Spleen (tissue), 11 donors: ENCODE data around the gene HGF. TPM values are rescaled to one million over a fixed set of nuclear protein-coding genes. Genes with fewer than 3 reads are reported as not detected.

Experiments used
- DNase-seq: peaks from one replicate; pipeline ENCODE4 v3.0.0-alpha.2; 2020
- H3K27ac ChIP-seq, 8 donors: fragments of 200-600 bp; sonication (generic) in 7 of 8; 1 replicate in 4 of 8; 2 replicates in 4 of 8; pipeline versions ENCODE4 v1.5.0 to v1.8.0; 2016 to 2021; ENCODE audit warnings: inconsistent platforms in 4 of 8, mild to moderate bottlenecking in 4 of 8, moderate library complexity in 1 of 8
- H3K27me3 ChIP-seq, 7 donors: fragments of 200-600 bp; sonication (generic) in 6 of 7; replicated peaks in 1 of 7; 1 replicate in 4 of 7; 2 replicates in 3 of 7; pipeline versions ENCODE4 v1.5.0 to v1.8.0; 2016 to 2021; ENCODE audit warnings: inconsistent platforms in 3 of 7, mild to moderate bottlenecking in 1 of 7
- H3K36me3 ChIP-seq, 6 donors: fragments of 200-600 bp; sonication (generic) in 5 of 6; 1 replicate in 4 of 6; 2 replicates in 2 of 6; pipeline versions ENCODE4 v1.5.0 to v1.8.0; 2016 to 2021; ENCODE audit warnings: inconsistent platforms in 2 of 6
- H3K4me1 ChIP-seq, 6 donors: fragments of 200-600 bp; sonication (generic) in 5 of 6; 1 replicate in 3 of 6; 2 replicates in 3 of 6; pipeline versions ENCODE4 v1.5.0 to v1.8.0; 2016 to 2021; ENCODE audit warnings: inconsistent platforms in 3 of 6
- H3K4me3 ChIP-seq, 8 donors: fragments of 200-600 bp; sonication (generic) in 7 of 8; 1 replicate in 4 of 8; 2 replicates in 4 of 8; pipeline versions ENCODE4 v1.5.0 to v1.8.0; 2016 to 2021; ENCODE audit warnings: inconsistent platforms in 4 of 8, mild to moderate bottlenecking in 4 of 8, moderate library complexity in 2 of 8
- H3K9me3 ChIP-seq, 8 donors: fragments of 200-600 bp; sonication (generic) in 7 of 8; 1 replicate in 4 of 8; 2 replicates in 4 of 8; pipeline versions ENCODE4 v1.5.0 to v1.8.0; 2016 to 2021; ENCODE audit warnings: inconsistent platforms in 4 of 8
- POLR2A ChIP-seq, 3 donors: fragments of 450-650 bp; IDR thresholded peaks; one replicate each; pipeline ENCODE4 v1.5.1; 2017; ENCODE audit warnings: antibody characterized with exemption in 3 of 3, mild to moderate bottlenecking in 1 of 3
- POLR2AphosphoS5 ChIP-seq, 3 donors: sonication (generic); formaldehyde crosslinking; IDR thresholded peaks; one replicate each; pipeline ENCODE4 v1.5.1; 2017; ENCODE audit warnings: antibody characterized with exemption in 3 of 3
- WGBS, 5 donors: extraction: QIAGEN DNeasy Blood & Tissue Kit in 3 of 5; methylation state at CpG; one replicate each; pipeline versions ENCODE4 v1.1.5 to v1.1.7; 2013 to 2018; 5-methylcytosine and 5-hydroxymethylcytosine counted together
- intact Hi-C: fragments of 100-400 bp; cut with DNase I; formaldehyde crosslinking; loops from one replicate; pipeline ENCODE4 v1.15.0; 2023; ENCODE audit warnings: low total_unique reads
- polyA plus RNA-seq, 3 donors: library from polyadenylated mRNA; stranded (reverse); fragments of 200-250 nt; gene quantifications; one replicate each; pipeline ENCODE4 v1.2.1, GENCODE V29; 2013
- total RNA-seq, 7 donors: library from RNA; depleted of rRNA in 3 of 7; stranded (reverse); fragments of >200 nt in 3 of 7; fragmentation: NEBNext Ultra II Directional in 4 of 7; extraction: Animal tissue kit (Norgen Biotek cat#: 25700) in 4 of 7; gene quantifications; one replicate each; pipeline versions ENCODE4 v1.1.0 to v1.2.1, GENCODE V29; 2016 to 2021
- TF ChIP-seq, protein P1 (sequence below), 11 experiments: fragments of 200-600 bp in 7 of 11; fragments of 450-650 bp in 4 of 11; sonication (generic) in 4 of 11; IDR thresholded peaks in 8 of 11; conservative IDR thresholded peaks in 3 of 11; 1 replicate in 7 of 11; 2 replicates in 4 of 11; pipeline versions ENCODE4 v1.4.0 to v1.8.0; 2016 to 2021; ENCODE audit warnings: antibody characterized with exemption in 11 of 11, inconsistent platforms in 4 of 11, mild to moderate bottlenecking in 1 of 11
- donor health status: healthy with polysubstance abuse.
- donor health status: DM: no; HTN: no; CAD: no; lungs with moderate emphysema.
- donor health status: DM: no; HTN: no; CAD: no.
- donor health status: Bipolar disorder and iron deficiency.
- donor health status: healthy.
- donor health status: DM: no; HTN: no; CAD: no.
- donor health status: DM: yes; HTN: yes; CAD: no.

The HGF gene
- total and polyA plus RNA-seq, 10 donors: 0.80 to 33.6 (median 18.6) TPM

DNA sequence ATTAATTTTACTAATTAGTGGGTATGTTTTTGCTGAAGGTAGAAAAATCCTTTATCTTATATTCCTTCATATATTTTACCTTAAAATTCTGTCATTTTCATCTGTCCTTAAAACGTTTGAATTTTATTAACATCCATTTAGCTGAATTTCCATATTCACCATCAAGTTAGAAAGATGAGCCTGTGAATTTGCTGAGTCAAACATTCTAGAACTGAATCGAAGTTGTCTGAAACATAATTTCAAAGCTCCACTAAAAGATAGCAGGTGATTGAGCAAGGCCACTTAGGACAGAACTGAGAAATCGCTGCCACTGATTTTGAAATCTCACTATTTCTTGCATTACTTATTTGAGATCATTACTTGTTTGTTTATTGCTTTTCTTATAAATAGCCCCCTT, 17.5 kb downstream of the HGF start:
- Histone ChIP-seq H3K27me3 (no peaks in the 10 kb centered on the region), H3K4me3 (no peak overlapping the region), H3K27ac (peak overlapping the region in 2 of 8 donors; percentile 20 to 34), H3K4me1 (no peaks in the 10 kb centered on the region), H3K36me3 (peaks cover 0 to 14% (median 0%) of the 10 kb centered on the region in 6 donors), H3K9me3 (no peaks in the 10 kb centered on the region)
- no peak for DNase-seq
- intact Hi-C loops: no loop called here
- TF ChIP-seq POLR2AphosphoS5 (IDR thresholded peaks at IDR 0.05) (no peak), POLR2A (IDR thresholded peaks at IDR 0.05) (no peak)
- TF ChIP-seq, protein P1, sequence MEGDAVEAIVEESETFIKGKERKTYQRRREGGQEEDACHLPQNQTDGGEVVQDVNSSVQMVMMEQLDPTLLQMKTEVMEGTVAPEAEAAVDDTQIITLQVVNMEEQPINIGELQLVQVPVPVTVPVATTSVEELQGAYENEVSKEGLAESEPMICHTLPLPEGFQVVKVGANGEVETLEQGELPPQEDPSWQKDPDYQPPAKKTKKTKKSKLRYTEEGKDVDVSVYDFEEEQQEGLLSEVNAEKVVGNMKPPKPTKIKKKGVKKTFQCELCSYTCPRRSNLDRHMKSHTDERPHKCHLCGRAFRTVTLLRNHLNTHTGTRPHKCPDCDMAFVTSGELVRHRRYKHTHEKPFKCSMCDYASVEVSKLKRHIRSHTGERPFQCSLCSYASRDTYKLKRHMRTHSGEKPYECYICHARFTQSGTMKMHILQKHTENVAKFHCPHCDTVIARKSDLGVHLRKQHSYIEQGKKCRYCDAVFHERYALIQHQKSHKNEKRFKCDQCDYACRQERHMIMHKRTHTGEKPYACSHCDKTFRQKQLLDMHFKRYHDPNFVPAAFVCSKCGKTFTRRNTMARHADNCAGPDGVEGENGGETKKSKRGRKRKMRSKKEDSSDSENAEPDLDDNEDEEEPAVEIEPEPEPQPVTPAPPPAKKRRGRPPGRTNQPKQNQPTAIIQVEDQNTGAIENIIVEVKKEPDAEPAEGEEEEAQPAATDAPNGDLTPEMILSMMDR (IDR thresholded peaks at IDR 0.05 in 8 of 11, conservative IDR thresholded peaks at IDR 0.05 in 3 of 11): no peak
- 50 to 87% (median 66%) methylated on average over 3 of the region's 3 CpGs for WGBS, 5 donors

DNA sequence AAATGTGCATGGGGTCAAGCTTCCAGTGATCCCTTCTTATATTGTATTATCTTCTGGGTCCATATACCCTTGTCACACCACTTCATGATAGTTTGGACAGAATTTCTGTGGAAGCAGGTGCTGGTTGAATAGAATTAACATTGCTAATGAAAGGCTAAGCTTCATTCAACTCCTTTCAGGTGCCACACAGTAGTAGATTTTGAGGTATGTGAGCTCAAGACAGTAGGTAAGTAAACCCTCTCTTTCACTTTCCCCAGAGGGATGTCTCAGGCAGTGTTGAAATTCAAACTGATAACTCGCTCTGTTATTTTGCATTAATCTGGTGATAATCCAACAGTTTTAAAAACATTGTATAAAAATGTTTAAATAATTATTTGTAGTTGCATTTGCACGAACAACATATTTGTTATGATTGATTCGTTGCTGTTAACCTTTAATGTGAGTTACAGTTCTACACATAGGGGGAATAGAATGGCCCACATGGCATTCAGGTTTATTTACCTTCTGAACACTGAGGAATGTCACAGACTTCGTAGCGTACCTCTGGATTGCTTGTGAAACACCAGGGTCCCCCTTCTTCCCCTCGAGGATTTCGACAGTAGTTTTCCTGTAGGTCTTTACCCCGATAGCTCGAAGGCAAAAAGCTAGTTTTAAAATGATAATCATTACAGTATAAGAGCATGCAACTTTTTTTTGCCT, 18.1 kb downstream of the HGF start:
- WGBS, 5 donors: 60 to 85% (median 74%) methylated on average over 9 of the region's 9 CpGs
- TF ChIP-seq POLR2AphosphoS5 (IDR thresholded peaks at IDR 0.05): no peak
- no peak for TF ChIP-seq POLR2A (IDR thresholded peaks at IDR 0.05)
- TF ChIP-seq, protein P1 (IDR thresholded peaks at IDR 0.05 in 8 of 11, conservative IDR thresholded peaks at IDR 0.05 in 3 of 11): no peak
- H3K27ac ChIP-seq: peak overlapping the region in 2 of 8 donors; percentile 20 to 34
- H3K4me1 ChIP-seq: no peaks in the 10 kb centered on the region
- no peak for DNase-seq
- no peaks in the 10 kb centered on the region for H3K27me3 ChIP-seq
- no peak overlapping the region for H3K4me3 ChIP-seq
- intact Hi-C loops: no loop called here
- H3K36me3 ChIP-seq: peaks cover 0 to 9% (median 0%) of the 10 kb centered on the region in 6 donors
- no peaks in the 10 kb centered on the region for H3K9me3 ChIP-seq

DNA sequence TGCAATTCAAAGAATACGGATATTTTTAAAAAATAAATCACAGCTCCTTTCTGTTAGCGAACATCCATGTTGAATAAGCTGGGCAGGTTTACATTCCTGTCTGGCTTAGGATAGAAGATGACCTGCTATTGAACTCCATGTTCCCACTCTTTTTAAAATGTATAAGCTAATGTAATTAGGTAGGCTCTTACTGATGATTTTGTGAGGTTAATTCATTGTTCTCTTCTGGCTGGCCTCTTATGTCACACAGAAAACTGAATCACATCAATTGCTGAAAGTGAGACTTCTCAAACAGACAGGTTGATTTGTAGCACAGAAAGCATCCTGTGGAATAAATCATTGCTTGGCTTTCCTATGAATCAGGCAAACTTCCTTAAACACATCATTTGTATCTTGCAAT, 24.2 kb downstream of the HGF start:
- Histone ChIP-seq H3K27me3 (no peaks in the 10 kb centered on the region), H3K9me3 (no peaks in the 10 kb centered on the region), H3K36me3 (peaks cover 0 to 13% (median 0%) of the 10 kb centered on the region in 6 donors), H3K27ac (no peak overlapping the region), H3K4me1 (no peaks in the 10 kb centered on the region), H3K4me3 (no peak overlapping the region)
- TF ChIP-seq POLR2AphosphoS5 (IDR thresholded peaks at IDR 0.05): no peak
- no peak for TF ChIP-seq POLR2A (IDR thresholded peaks at IDR 0.05)
- TF ChIP-seq, protein P1 (IDR thresholded peaks at IDR 0.05 in 8 of 11, conservative IDR thresholded peaks at IDR 0.05 in 3 of 11): no peak
- intact Hi-C loops: no loop called here
- WGBS, 5 donors: 91 to 95% (median 93%) methylated on average over 2 of the region's 2 CpGs
- DNase-seq: no peak

DNA sequence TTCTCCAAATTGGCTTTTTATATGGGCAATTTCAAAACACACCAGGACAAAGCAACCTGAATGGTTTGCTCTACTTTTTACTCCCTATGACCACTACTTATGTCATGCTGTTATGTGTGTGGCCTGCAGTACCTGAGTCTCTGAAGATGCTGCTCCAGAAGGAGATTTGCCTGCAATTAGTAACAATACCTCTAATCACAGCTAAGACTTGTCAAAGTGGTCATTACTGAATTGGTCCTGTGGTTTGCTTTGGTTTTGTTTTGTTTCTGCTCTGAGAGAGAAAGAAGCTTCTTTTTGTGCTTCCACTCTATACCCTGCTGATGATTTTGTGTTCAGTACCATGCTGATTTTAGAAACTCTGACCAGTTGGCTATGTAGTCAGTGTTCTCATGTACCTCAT, 25.5 kb downstream of the HGF start:
- Histone ChIP-seq H3K4me1 (no peaks in the 10 kb centered on the region), H3K27ac (no peak overlapping the region), H3K4me3 (no peak overlapping the region), H3K27me3 (no peaks in the 10 kb centered on the region), H3K9me3 (peaks cover 0 to 5% (median 0%) of the 10 kb centered on the region in 8 donors), H3K36me3 (peaks cover 0 to 13% (median 0%) of the 10 kb centered on the region in 6 donors)
- TF ChIP-seq POLR2A (IDR thresholded peaks at IDR 0.05) (no peak), POLR2AphosphoS5 (IDR thresholded peaks at IDR 0.05) (no peak)
- TF ChIP-seq, protein P1 (IDR thresholded peaks at IDR 0.05 in 8 of 11, conservative IDR thresholded peaks at IDR 0.05 in 3 of 11): no peak
- intact Hi-C loops: no loop called here
- DNase-seq: no peak
